Measurements from ENCODE around the gene GNG12. TPM values are rescaled to one million over a fixed set of nuclear protein-coding genes. Genes with fewer than 3 reads are reported as not detected.

The GNG12 gene
- total and polyA plus RNA-seq, 10 donors = 15.2 to 102 (median 76.2) TPM

- peaks cover 0 to 3% (median 0%) of the 10 kb centered on the region in 6 donors for H3K4me1 ChIP-seq
- no peaks in the 10 kb centered on the region for H3K9me3 ChIP-seq
- 44 to 72% (median 69%) methylated on average over 3 of the region's 3 CpGs for WGBS, 5 donors
- peaks cover 0 to 7% (median 0%) of the 10 kb centered on the region in 6 donors for H3K36me3 ChIP-seq
- no peak overlapping the region for H3K4me3 ChIP-seq
- peak overlapping the region in 1 of 8 donors; percentile 3 for H3K27ac ChIP-seq
- TF ChIP-seq POLR2AphosphoS5 (IDR thresholded peaks at IDR 0.05) (no peak), CTCF (IDR thresholded peaks at IDR 0.05 in 8 of 11, conservative IDR thresholded peaks at IDR 0.05 in 3 of 11) (no peak), POLR2A (IDR thresholded peaks at IDR 0.05) (no peak)
- intact Hi-C loops (cut with DNase I; ENCODE audit: low total_unique reads) = no loop called here
- DNase-seq = no peak
- no peaks in the 10 kb centered on the region for H3K27me3 ChIP-seq (replicated peaks in 1 of 7)
These were observed 136.6 kb downstream of the GNG12 start for GRCh38 chr1:67696708-67697107.

GRCh38 chr1:67695963-67696362, 137.3 kb downstream of the GNG12 start:
- Histone ChIP-seq H3K27ac (no peak overlapping the region), H3K9me3 (no peaks in the 10 kb centered on the region), H3K27me3 (replicated peaks in 1 of 7) (no peaks in the 10 kb centered on the region), H3K4me3 (no peak overlapping the region), H3K4me1 (peaks cover 0 to 3% (median 0%) of the 10 kb centered on the region in 6 donors), H3K36me3 (peaks cover 0 to 3% (median 0%) of the 10 kb centered on the region in 6 donors)
- no peak for TF ChIP-seq POLR2AphosphoS5 (IDR thresholded peaks at IDR 0.05)
- TF ChIP-seq POLR2A (IDR thresholded peaks at IDR 0.05) = no peak
- no peak for TF ChIP-seq CTCF (IDR thresholded peaks at IDR 0.05 in 8 of 11, conservative IDR thresholded peaks at IDR 0.05 in 3 of 11)
- DNase-seq = no peak
- 86 to 97% (median 93%) methylated on average over 2 of the region's 2 CpGs for WGBS, 5 donors
- intact Hi-C loops (cut with DNase I; ENCODE audit: low total_unique reads) = no loop called here

- TF ChIP-seq POLR2A (IDR thresholded peaks at IDR 0.05) (no peak), CTCF (IDR thresholded peaks at IDR 0.05 in 8 of 11, conservative IDR thresholded peaks at IDR 0.05 in 3 of 11) (no peak), POLR2AphosphoS5 (IDR thresholded peaks at IDR 0.05) (no peak)
- H3K9me3 ChIP-seq = no peaks in the 10 kb centered on the region
- no peaks in the 10 kb centered on the region for H3K27me3 ChIP-seq (replicated peaks in 1 of 7)
- H3K4me3 ChIP-seq = no peak overlapping the region
- intact Hi-C loops (cut with DNase I; ENCODE audit: low total_unique reads) = no loop called here
- DNase-seq = no peak
- peaks cover 0 to 29% (median 9%) of the 10 kb centered on the region in 6 donors for H3K36me3 ChIP-seq
- no peak overlapping the region for H3K27ac ChIP-seq
- H3K4me1 ChIP-seq = peaks cover 6 to 31% (median 19%) of the 10 kb centered on the region in 6 donors
These were observed 141.6 kb downstream of the GNG12 start for GRCh38 chr1:67691712-67692111.

- no peaks in the 10 kb centered on the region for H3K27me3 ChIP-seq (replicated peaks in 1 of 7)
- TF ChIP-seq CTCF (IDR thresholded peaks at IDR 0.05 in 8 of 11, conservative IDR thresholded peaks at IDR 0.05 in 3 of 11) (no peak), POLR2AphosphoS5 (IDR thresholded peaks at IDR 0.05) (no peak), POLR2A (IDR thresholded peaks at IDR 0.05) (no peak)
- DNase-seq = no peak
- H3K36me3 ChIP-seq = peaks cover 0 to 29% (median 9%) of the 10 kb centered on the region in 6 donors
- intact Hi-C loops (cut with DNase I; ENCODE audit: low total_unique reads) = no loop called here
- H3K4me3 ChIP-seq = no peak overlapping the region
- H3K9me3 ChIP-seq = no peaks in the 10 kb centered on the region
- H3K4me1 ChIP-seq = peaks cover 7 to 38% (median 26%) of the 10 kb centered on the region in 6 donors
- 90 to 96% (median 93%) methylated on average over 2 of the region's 2 CpGs for WGBS, 5 donors
- no peak overlapping the region for H3K27ac ChIP-seq
These were observed 142.9 kb downstream of the GNG12 start for GRCh38 chr1:67690411-67690810.
